ENCODE data around the gene BLMH. TPM values are rescaled to one million over a fixed set of nuclear protein-coding genes. Genes with fewer than 3 reads are reported as not detected.

The BLMH gene
- total and polyA plus RNA-seq, 9 of the 15 experiments (the other 6 are each of a cell fraction or from before 2014, with no cell fraction given): 26.0 to 118 (median 67.3) TPM

- no TSS peak for BruUV-seq (replicated peaks)
- Histone ChIP-seq H3K9me1 (ENCODE audit: control insufficient read depth, insufficient read depth, low read length) (no peaks in the 10 kb centered on the region), H3K9ac (ENCODE audit: insufficient read depth in 1 of 2, low read depth in 2 of 2, low read length in 2 of 2) (no peak overlapping the region), H3K4me1 (replicated peaks in 1 of 2; ENCODE audit: control insufficient read depth in 2 of 2, insufficient read depth in 2 of 2, low read length in 2 of 2) (no peaks in the 10 kb centered on the region), H3K27ac (ENCODE audit: extremely low read depth, low read depth, low read length) (no peak overlapping the region), H3K4me3 (no peak overlapping the region), H3K4me2 (ENCODE audit: insufficient read depth, low read length) (no peak overlapping the region), H3K27me3 (ENCODE audit: control insufficient read depth in 2 of 2, insufficient read depth in 2 of 2, low read length in 2 of 2) (no peaks in the 10 kb centered on the region), H4K20me1 (replicated peaks; ENCODE audit: control insufficient read depth, insufficient read depth, low read length) (no peaks in the 10 kb centered on the region), H2AFZ (ENCODE audit: low read depth, low read length) (peak overlapping the region; percentile 14; the same call in 1 of the 2 replicates), H3K36me3 (ENCODE audit: control insufficient read depth, insufficient read depth, low read length) (no peaks in the 10 kb centered on the region), H3K79me2 (ENCODE audit: control insufficient read depth, insufficient read depth, low read length) (no peaks in the 10 kb centered on the region), H3K9me3 (replicated peaks; ENCODE audit: control insufficient read depth, insufficient read depth, low read depth, low read length) (no peaks in the 10 kb centered on the region)
- intact Hi-C loops (cut with micrococcal nuclease): no loop called here
- ChIA-PET POLR2A (interaction anchor here (1.3 to 1.6 kb wide), 2 partner anchors 15 to 24 kb away, joined by 3 read pairs; no protein-coding TSS in a partner anchor), CTCF (ENCODE audit: low intra/inter-chr PET ratio) (no interaction called here)
- in situ Hi-C loops (cut with MboI): no loop called here
- FAIRE-seq (no peak), ATAC-seq (no peak), DNase-seq (ENCODE audit: extremely low read depth in 1 of 4, low spot score in 3 of 4) (no peak)
- no peak for TF ChIP-seq KLF6 (CRISPR knock-in tag; IDR thresholded peaks at IDR 0.05; ENCODE audit: borderline replicate concordance)
- TF ChIP-seq SETDB1 (IDR thresholded peaks at IDR 0.05; ENCODE audit: low read length): no peak
- no peak for TF ChIP-seq CBX3 (IDR thresholded peaks at IDR 0.05; ENCODE audit: borderline replicate concordance in 1 of 2, low read length in 2 of 2)
- TF ChIP-seq SMARCE1 (IDR thresholded peaks at IDR 0.05): no peak
- TF ChIP-seq GTF2F1 (IDR thresholded peaks at IDR 0.05; ENCODE audit: low read depth, low read length): no peak
- no peak for TF ChIP-seq TOE1 (IDR thresholded peaks at IDR 0.05; ENCODE audit: borderline replicate concordance)
- TF ChIP-seq TOE1 (CRISPR knock-in tag; IDR thresholded peaks at IDR 0.05; ENCODE audit: borderline replicate concordance, low read depth): no peak
- no peak for TF ChIP-seq ZNF785 (CRISPR knock-in tag; IDR thresholded peaks at IDR 0.05)
- TF ChIP-seq NR4A1 (CRISPR knock-in tag; IDR thresholded peaks at IDR 0.05): no peak
- no peak for TF ChIP-seq NR4A1 (tag; IDR thresholded peaks at IDR 0.05)
- TF ChIP-seq TBL1XR1 (IDR thresholded peaks at IDR 0.05; ENCODE audit: low read length in 2 of 2): no peak
- no peak for TF ChIP-seq RREB1 (CRISPR knock-in tag; IDR thresholded peaks at IDR 0.05)
- WGBS (ENCODE audit: insufficient coverage, low coverage, missing lambda C conversion rate): 15% methylated on average over 2 of the region's 2 CpGs
Measured at GRCh38 chr17:30308406-30308805, 16.7 kb upstream of the BLMH start.

All from K562 (cell line).